GM12864 (cell line): Measurements from ENCODE around the gene PADI3.
"Not testable (repeated sequence)": the region's sequence is repeated elsewhere in the genome, so short reads cannot be mapped to it uniquely, and the experiment has no call there.

Source experiments
- DNase-seq: peaks from one replicate; pipeline ENCODE4 v3.0.0-alpha.2; 2011; ENCODE audit warnings: low read depth
- H3K4me3 ChIP-seq: 2 replicates; pipeline ENCODE4 v1.5.1; 2011; ENCODE audit warnings: mild to moderate bottlenecking, low read depth, low read length, control low read depth
- CTCF ChIP-seq: IDR thresholded peaks from 2 replicates; pipeline ENCODE4 v1.5.1; 2011; ENCODE audit warnings: low read depth, mild to moderate bottlenecking, moderate library complexity, low read length, control low read depth, inconsistent platforms; ENCODE audit errors: missing control alignments

The PADI3 gene

GRCh38 chr1:17313530-17314309, 64.8 kb downstream of the PADI3 start:
- TF ChIP-seq CTCF = no peak
- DNase-seq = no peak
- H3K4me3 ChIP-seq = no peak overlapping the region

- no peak for TF ChIP-seq CTCF
- H3K4me3 ChIP-seq = no peak overlapping the region
- DNase-seq = no peak
These were observed 65.6 kb downstream of the PADI3 start for GRCh38 chr1:17314491-17314971.

GRCh38 chr1:17315542-17316130, 66.7 kb downstream of the PADI3 start:
- DNase-seq = no peak
- no peak for TF ChIP-seq CTCF
- H3K4me3 ChIP-seq = no peak overlapping the region

GRCh38 chr1:17316704-17317103, 67.8 kb downstream of the PADI3 start:
- no peak for TF ChIP-seq CTCF
- DNase-seq = no peak

GRCh38 chr1:17318262-17318661, 69.4 kb downstream of the PADI3 start:
- no peak for DNase-seq
- TF ChIP-seq CTCF = no peak
- no peak overlapping the region for H3K4me3 ChIP-seq

More at GRCh38 chr1:17316704-17317103, 67.8 kb downstream of the PADI3 start:
- no peak overlapping the region for H3K4me3 ChIP-seq

GRCh38 chr1:17319561-17320350, 70.9 kb downstream of the PADI3 start:
- TF ChIP-seq CTCF = no peak
- no peak overlapping the region for H3K4me3 ChIP-seq
- no peak for DNase-seq

- DNase-seq, H3K4me3 ChIP-seq: not testable (repeated sequence)
These were observed 73.0 kb downstream of the PADI3 start for GRCh38 chr1:17321857-17322390.
